Body of pancreas (tissue), 4 donors: ENCODE data around the gene RFPL2. TPM values are rescaled to one million over a fixed set of nuclear protein-coding genes. Genes with fewer than 3 reads are reported as not detected.

Source experiments
- ATAC-seq: fragments of 150-250 bp; one replicate; pipeline ENCODE4 v1.9.1; 2016
- DNase-seq, 4 donors: peaks; one replicate each; pipeline ENCODE4 v3.0.0-alpha.2; 2019
- H3K27ac ChIP-seq, 4 donors: fragments of 200-600 bp; sonication (generic); 1 replicate in 3 of 4; 2 replicates in 1 of 4; pipeline versions ENCODE4 v1.5.1 to v1.6.1; 2016 to 2019; ENCODE audit warnings: mild to moderate bottlenecking in 1 of 4, mixed read lengths in 1 of 4, moderate library complexity in 1 of 4
- H3K27me3 ChIP-seq, 2 donors: fragments of 200-600 bp; sonication (generic); one replicate each; pipeline ENCODE4 v1.6.0; 2016; ENCODE audit warnings: mild to moderate bottlenecking in 1 of 2
- H3K36me3 ChIP-seq, 2 donors: fragments of 200-600 bp; sonication (generic); replicated peaks in 1 of 2; 2 replicates each; pipeline ENCODE4 v1.5.1; 2016; ENCODE audit warnings: low read depth in 2 of 2; ENCODE audit not compliant: insufficient read depth in 1 of 2
- H3K4me1 ChIP-seq: fragments of 200-600 bp; sonication (generic); one replicate; pipeline ENCODE4 v1.6.0; 2016
- H3K4me3 ChIP-seq, 2 donors: fragments of 200-600 bp; sonication (generic); 1 replicate in 1 of 2; 2 replicates in 1 of 2; pipeline ENCODE4 v1.5.1; 2016 to 2019
- H3K9me3 ChIP-seq, 3 donors: fragments of 200-600 bp; sonication (generic); 1 replicate in 2 of 3; 2 replicates in 1 of 3; pipeline ENCODE4 v1.5.1; 2016
- CTCF ChIP-seq, 7 experiments: fragments of 450-650 bp in 4 of 7; fragments of 200-600 bp in 3 of 7; sonication (generic) in 3 of 7; IDR thresholded peaks; one replicate each; pipeline ENCODE4 v1.5.1; 2016 to 2019; ENCODE audit warnings: antibody characterized with exemption in 7 of 7
- POLR2A ChIP-seq, 3 donors: fragments of 450-650 bp; IDR thresholded peaks; one replicate each; pipeline ENCODE4 v1.6.1; 2016; ENCODE audit warnings: antibody characterized with exemption in 3 of 3, mild to moderate bottlenecking in 2 of 3
- WGBS, 2 donors: methylation state at CpG; one replicate each; pipeline ENCODE4 v1.1.5; 2017; 5-methylcytosine and 5-hydroxymethylcytosine counted together
- intact Hi-C: fragments of 100-400 bp; cut with DNase I; formaldehyde crosslinking; loops from one replicate; pipeline ENCODE4 v1.15.1; 2023
- total RNA-seq, 2 donors: library from RNA; depleted of rRNA; stranded (reverse); fragments of >200 nt; gene quantifications; one replicate each; pipeline ENCODE4 v1.1.0, GENCODE V29; 2016

The RFPL2 gene
- total RNA-seq, 2 donors from 2014 or later = not detected

GRCh38 chr22:32208681-32209080 lies 3.8 kb upstream of the RFPL2 start:
- H3K27me3 ChIP-seq = no peaks in the 10 kb centered on the region
- H3K4me3 ChIP-seq = no peak overlapping the region
- no peaks in the 10 kb centered on the region for H3K9me3 ChIP-seq
- 74 to 75% methylated on average over 3 of the region's 3 CpGs for WGBS, 2 donors
- DNase-seq (no peak), ATAC-seq (no peak)
- TF ChIP-seq POLR2A (IDR thresholded peaks at IDR 0.05) (no peak), CTCF (IDR thresholded peaks at IDR 0.05) (no peak)
- intact Hi-C loops = loop anchor here (10.0 kb wide), 1 partner anchor 234 kb away; no protein-coding TSS in a partner anchor
- no peaks in the 10 kb centered on the region for H3K4me1 ChIP-seq
- H3K36me3 ChIP-seq = no peaks in the 10 kb centered on the region
- no peak overlapping the region for H3K27ac ChIP-seq

- TF ChIP-seq CTCF (IDR thresholded peaks at IDR 0.05) = no peak
- no peak for TF ChIP-seq POLR2A (IDR thresholded peaks at IDR 0.05)
- no peak for DNase-seq
- ATAC-seq = no peak
These were observed 3.2 kb upstream of the RFPL2 start for GRCh38 chr22:32207971-32208480.

GRCh38 chr22:32206774-32207758 lies 2.2 kb upstream of the RFPL2 start:
- H3K27me3 ChIP-seq = peaks cover 0 to 6% of the 10 kb centered on the region in 2 donors
- no peaks in the 10 kb centered on the region for H3K36me3 ChIP-seq
- no peak overlapping the region for H3K4me3 ChIP-seq
- intact Hi-C loops = loop anchor here (10.0 kb wide), 1 partner anchor 232 kb away; no protein-coding TSS in a partner anchor
- H3K9me3 ChIP-seq = no peaks in the 10 kb centered on the region
- peaks cover 14% of the 10 kb centered on the region for H3K4me1 ChIP-seq
- DNase-seq = peak in 3 of 4 donors; percentile 55 to 58 (median 58)
- H3K27ac ChIP-seq = no peak overlapping the region
- ATAC-seq = no peak
- TF ChIP-seq CTCF (IDR thresholded peaks at IDR 0.05) = peak; percentile 33 to 63 (median 50)
- no peak for TF ChIP-seq POLR2A (IDR thresholded peaks at IDR 0.05)
- WGBS, 2 donors = 54 to 65% methylated on average over 19 to 21 of the region's 22 CpGs

More at GRCh38 chr22:32207971-32208480, 3.2 kb upstream of the RFPL2 start:
- 59 to 66% methylated on average over 4 of the region's 4 CpGs for WGBS, 2 donors
- no peak overlapping the region for H3K4me3 ChIP-seq
- no peaks in the 10 kb centered on the region for H3K9me3 ChIP-seq
- no peak overlapping the region for H3K27ac ChIP-seq
- no peaks in the 10 kb centered on the region for H3K36me3 ChIP-seq
- peaks cover 0 to 6% of the 10 kb centered on the region in 2 donors for H3K27me3 ChIP-seq
- intact Hi-C loops = loop anchor here (10.0 kb wide), 1 partner anchor 233 kb away; no protein-coding TSS in a partner anchor
- H3K4me1 ChIP-seq = peaks cover 5% of the 10 kb centered on the region

GRCh38 chr22:32205974-32206773 lies 1.3 kb upstream of the RFPL2 start:
- intact Hi-C loops = loop anchor here (10.0 kb wide), 1 partner anchor 231 kb away; no protein-coding TSS in a partner anchor

More at GRCh38 chr22:32205974-32206773, 1.3 kb upstream of the RFPL2 start:
- ATAC-seq (no peak), DNase-seq (no peak)
- Histone ChIP-seq H3K36me3 (no peaks in the 10 kb centered on the region), H3K27ac (no peak overlapping the region), H3K27me3 (peaks cover 0 to 6% of the 10 kb centered on the region in 2 donors), H3K4me1 (peaks cover 14% of the 10 kb centered on the region), H3K9me3 (no peaks in the 10 kb centered on the region), H3K4me3 (no peak overlapping the region)
- 76 to 78% methylated on average over 20 to 21 of the region's 30 CpGs for WGBS, 2 donors
- TF ChIP-seq CTCF (IDR thresholded peaks at IDR 0.05) (no peak), POLR2A (IDR thresholded peaks at IDR 0.05) (no peak)
